HCT116 (cell line): ENCODE measurements around the gene NEURL1B. TPM values are rescaled to one million over a fixed set of nuclear protein-coding genes. Genes with fewer than 3 reads are reported as not detected.

Experiments
- ATAC-seq: fragments of 200-7000 bp; cut with Tn5 transposase; 2 replicates; pipeline ENCODE4 v1.9.1; 2020; ENCODE audit warnings: mild to moderate bottlenecking, moderate library complexity
- BruUV-seq: library from RNA; stranded (reverse); fragments of 400-500 nt; replicated peaks from 2 replicates; lab custom pipeline; 2021; lab: Mats Ljungman, UMichigan
- CTCF ChIA-PET: fragments of 300-600 bp; sonication (Branson Sonifier 250); formaldehyde crosslinking; loops from one replicate; lab custom pipeline; 2021; ENCODE audit warnings: antibody characterized with exemption; lab: Charles Lee
- POLR2A ChIA-PET: fragments of 300-600, 350-600 bp; sonication (Branson Sonifier 250); formaldehyde crosslinking; loops from one replicate; lab custom pipeline; 2021; ENCODE audit warnings: antibody characterized with exemption; lab: Charles Lee
- RAD21 ChIA-PET, 2 experiments: fragments of 300-600 bp; sonication (Branson Sonifier 250); formaldehyde crosslinking; loops; one replicate each; lab custom pipeline; 2023; ENCODE audit warnings: low total read pairs in 2 of 2; ENCODE audit not compliant: uncharacterized antibody in 2 of 2, unreplicated experiment in 2 of 2, low non-redundant PET in 1 of 2; lab: Charles Lee
- DNase-seq: peaks from one replicate; pipeline ENCODE4 v3.0.0-alpha.2; 2010; ENCODE audit warnings: low read depth, low spot score
- H2AFZ ChIP-seq: fragments of 200-600 bp; shearing (Covaris generic), sonication (generic); 2 replicates; pipeline ENCODE4 v1.6.1; 2017; ENCODE audit warnings: low read depth, mixed run types, mixed read lengths, antibody characterized with exemption, low read length; ENCODE audit not compliant: poor library complexity, severe bottlenecking
- H3K27ac ChIP-seq: 2 replicates; pipeline ENCODE4 v1.5.1; 2012; ENCODE audit warnings: low read depth, low read length
- H3K27me3 ChIP-seq: fragments of 200-600 bp; sonication (generic); 2 replicates; pipeline ENCODE4 v1.6.1; 2016; ENCODE audit warnings: mixed run types, low read length, mixed read lengths; ENCODE audit not compliant: insufficient read depth
- H3K36me3 ChIP-seq, 2 experiments: fragments of 200-500 bp in 1 of 2; fragments of 200-600 bp in 1 of 2; sonication (Bioruptor generic) in 1 of 2; sonication (generic) in 1 of 2; 2 replicates each; pipeline versions ENCODE4 v1.5.1 to v1.6.1; 2014 to 2016; ENCODE audit warnings: low read length in 2 of 2, inconsistent platforms in 1 of 2, mixed read lengths in 1 of 2, mixed run types in 1 of 2; ENCODE audit not compliant: insufficient read depth in 2 of 2, control insufficient read depth in 1 of 2
- H3K4me1 ChIP-seq, 2 experiments: fragments of 200-600 bp in 1 of 2; sonication (generic) in 1 of 2; 2 replicates each; pipeline versions ENCODE4 v1.5.1 to v1.6.1; 2012 to 2017; ENCODE audit warnings: low read length in 2 of 2, inconsistent platforms in 1 of 2, mild to moderate bottlenecking in 1 of 2, mixed read lengths in 1 of 2, mixed run types in 1 of 2, moderate library complexity in 1 of 2; ENCODE audit not compliant: insufficient read depth in 2 of 2, control insufficient read depth in 1 of 2
- H3K4me2 ChIP-seq: fragments of 200-600 bp; sonication (generic); 2 replicates; pipeline ENCODE4 v1.6.1; 2017; ENCODE audit warnings: mixed run types, low read length, mixed read lengths
- H3K4me3 ChIP-seq, 2 experiments: fragments of 200-600 bp in 1 of 2; sonication (generic) in 1 of 2; replicated peaks in 1 of 2; 2 replicates each; pipeline ENCODE4 v1.5.1; 2011 to 2016; ENCODE audit warnings: low read length in 2 of 2, control low read depth in 1 of 2, low read depth in 1 of 2, mild to moderate bottlenecking in 1 of 2, mixed read lengths in 1 of 2, mixed run types in 1 of 2
- H3K79me2 ChIP-seq: fragments of 200-600 bp; sonication (generic); 2 replicates; pipeline ENCODE4 v1.6.1; 2017; ENCODE audit warnings: mild to moderate bottlenecking, mixed run types, low read length, moderate library complexity, mixed read lengths; ENCODE audit not compliant: insufficient read depth
- H3K9ac ChIP-seq: fragments of 200-600 bp; sonication (generic); 2 replicates; pipeline ENCODE4 v1.6.1; 2016; ENCODE audit warnings: low read length, mixed read lengths
- H3K9me2 ChIP-seq: fragments of 200-600 bp; sonication (generic), shearing (Covaris generic); 2 replicates; pipeline ENCODE4 v1.6.1; 2017; ENCODE audit warnings: mixed run types, mild to moderate bottlenecking, moderate library complexity; ENCODE audit not compliant: insufficient read depth
- H3K9me3 ChIP-seq, 2 experiments: fragments of 200-500 bp in 1 of 2; fragments of 200-600 bp in 1 of 2; sonication (Bioruptor generic) in 1 of 2; sonication (generic) in 1 of 2; 2 replicates each; pipeline ENCODE4 v1.6.1; 2014 to 2017; ENCODE audit warnings: low read length in 2 of 2, mixed read lengths in 2 of 2, inconsistent platforms in 1 of 2, low read depth in 1 of 2, mild to moderate bottlenecking in 1 of 2, mixed run types in 1 of 2, moderate library complexity in 1 of 2; ENCODE audit not compliant: control insufficient read depth in 1 of 2, insufficient read depth in 1 of 2
- H4K20me1 ChIP-seq: fragments of 200-600 bp; sonication (generic), shearing (Covaris generic); 2 replicates; pipeline ENCODE4 v1.6.1; 2017; ENCODE audit warnings: mixed run types, mild to moderate bottlenecking, moderate library complexity; ENCODE audit not compliant: insufficient read depth
- ATF3 ChIP-seq: IDR thresholded peaks from 2 replicates; pipeline ENCODE4 v1.6.1; 2012
- CBX3 ChIP-seq: IDR thresholded peaks from 2 replicates; pipeline ENCODE4 v1.6.1; 2012; ENCODE audit warnings: low read depth
- CTCF ChIP-seq, 3 experiments: fragments of 200-600 bp in 1 of 3; sonication (generic) in 1 of 3; IDR thresholded peaks in 2 of 3; conservative IDR thresholded peaks in 1 of 3; 2 replicates each; pipeline ENCODE4 v1.5.1; 2012 to 2017; ENCODE audit warnings: low read depth in 2 of 3, low read length in 2 of 3, antibody characterized with exemption in 1 of 3, borderline replicate concordance in 1 of 3, control low read depth in 1 of 3, mild to moderate bottlenecking in 1 of 3, mixed read lengths in 1 of 3, mixed run types in 1 of 3, moderate library complexity in 1 of 3; ENCODE audit not compliant: insufficient read depth in 1 of 3
- EGR1 ChIP-seq: IDR thresholded peaks from 2 replicates; pipeline ENCODE4 v1.6.1; 2012; ENCODE audit warnings: low read depth
- ELF1 ChIP-seq: IDR thresholded peaks from 2 replicates; pipeline ENCODE4 v1.6.1; 2012; ENCODE audit warnings: low read depth, borderline replicate concordance
- MAX ChIP-seq: IDR thresholded peaks from 2 replicates; pipeline ENCODE4 v1.6.1; 2012
- POLR2AphosphoS5 ChIP-seq: IDR thresholded peaks from 2 replicates; pipeline ENCODE4 v1.6.1; 2011; ENCODE audit warnings: mild to moderate bottlenecking, low read depth, low read length, moderate library complexity
- RAD21 ChIP-seq: IDR thresholded peaks from 2 replicates; pipeline ENCODE4 v1.6.1; 2012; ENCODE audit warnings: low read depth, mild to moderate bottlenecking
- SRF ChIP-seq: IDR thresholded peaks from 2 replicates; pipeline ENCODE4 v1.6.1; 2012; ENCODE audit warnings: low read depth
- TCF7L2 ChIP-seq: IDR thresholded peaks from 2 replicates; pipeline ENCODE4 v1.7.0; 2011; ENCODE audit warnings: borderline replicate concordance, inconsistent platforms; ENCODE audit not compliant: insufficient read depth, insufficient read length; ENCODE audit errors: extremely low read depth
- YY1 ChIP-seq: IDR thresholded peaks from 2 replicates; pipeline ENCODE4 v1.6.1; 2011; ENCODE audit warnings: low read length, low read depth, moderate library complexity, mild to moderate bottlenecking; ENCODE audit not compliant: insufficient replicate concordance; ENCODE audit errors: extremely low read depth
- ZBTB33 ChIP-seq: IDR thresholded peaks from 2 replicates; pipeline ENCODE4 v1.6.1; 2011; ENCODE audit warnings: mild to moderate bottlenecking, low read length, moderate library complexity; ENCODE audit not compliant: insufficient replicate concordance; ENCODE audit errors: extremely low read depth
- ZNF274 ChIP-seq: fragments of 200-500 bp; sonication (Bioruptor generic); IDR thresholded peaks from 2 replicates; pipeline ENCODE4 v1.6.1; 2014; ENCODE audit warnings: mild to moderate bottlenecking, low read depth, low read length, inconsistent platforms
- intact Hi-C: fragments of 100-400 bp; cut with micrococcal nuclease; formaldehyde crosslinking; loops from 2 replicates; pipeline ENCODE4 v1.10.0; 2022
- total RNA-seq: library from RNA; stranded (reverse); gene quantifications from one replicate; pipeline ENCODE4 v1.2.1, GENCODE V29; 2021; ENCODE audit not compliant: unreplicated experiment

Gene NEURL1B
- total RNA-seq, 1 experiment from 2014 or later, result 5.8 TPM

- H3K36me3 ChIP-seq, result no peaks in the 10 kb centered on the region
- H3K4me1 ChIP-seq, result peaks cover 0 to 9% of the 10 kb centered on the region in 2 experiments; a peak in 1 of 4 replicates
- H3K4me2 ChIP-seq, result no peak overlapping the region
- TF ChIP-seq POLR2AphosphoS5, result no peak
- TF ChIP-seq EGR1, result no peak
- TF ChIP-seq CTCF (IDR thresholded peaks at IDR 0.05 in 2 of 3, conservative IDR thresholded peaks at IDR 0.05 in 1 of 3; ENCODE audit: borderline replicate concordance in 1 of 3, insufficient read depth in 1 of 3, low read depth in 2 of 3, low read length in 2 of 3), result no peak
- TF ChIP-seq ZBTB33, result no peak
- TF ChIP-seq ATF3, result no peak
- no peak for TF ChIP-seq ZNF274
- no peak for TF ChIP-seq MAX
- no peak for TF ChIP-seq SRF
- TF ChIP-seq YY1, result no peak
- no peak for TF ChIP-seq RAD21
- no peak for TF ChIP-seq CBX3
- no peak for TF ChIP-seq ELF1
- no peak for TF ChIP-seq TCF7L2
- H3K27ac ChIP-seq, result no peak overlapping the region
- H3K9me3 ChIP-seq, result no peaks in the 10 kb centered on the region
- CTCF ChIA-PET, result no interaction called here
- H3K27me3 ChIP-seq, result no peaks in the 10 kb centered on the region
- no peak overlapping the region for H3K4me3 ChIP-seq
- H3K9me2 ChIP-seq, result no peaks in the 10 kb centered on the region
- DNase-seq (no peak), ATAC-seq (no peak)
- RAD21 ChIA-PET, result no interaction called here
- no peaks in the 10 kb centered on the region for H4K20me1 ChIP-seq
- no peak overlapping the region for H2AFZ ChIP-seq
- intact Hi-C loops, result no loop called here
- no peak overlapping the region for H3K9ac ChIP-seq
- no peaks in the 10 kb centered on the region for H3K79me2 ChIP-seq
- no TSS peak for BruUV-seq
- POLR2A ChIA-PET, result interaction anchor here (0.7 kb wide), 1 partner anchor 183 kb away, joined by 7 read pairs; no protein-coding TSS in a partner anchor
Measured at GRCh38 chr5:172664018-172664417, 23.0 kb downstream of the NEURL1B start.
